Activated CD8-positive, alpha-beta memory T cell treated with anti-CD3 and anti-CD28 coated beads for 48 hours (primary cell): Measurements from ENCODE around the gene SH3RF3.

ENCODE experiments used
- DNase-seq, 3 experiments: peaks; one replicate each; pipeline ENCODE4 v3.0.0-alpha.2; 2020; ENCODE audit warnings: low read depth in 2 of 3, low spot score in 2 of 3

SH3RF3 gene

DNA sequence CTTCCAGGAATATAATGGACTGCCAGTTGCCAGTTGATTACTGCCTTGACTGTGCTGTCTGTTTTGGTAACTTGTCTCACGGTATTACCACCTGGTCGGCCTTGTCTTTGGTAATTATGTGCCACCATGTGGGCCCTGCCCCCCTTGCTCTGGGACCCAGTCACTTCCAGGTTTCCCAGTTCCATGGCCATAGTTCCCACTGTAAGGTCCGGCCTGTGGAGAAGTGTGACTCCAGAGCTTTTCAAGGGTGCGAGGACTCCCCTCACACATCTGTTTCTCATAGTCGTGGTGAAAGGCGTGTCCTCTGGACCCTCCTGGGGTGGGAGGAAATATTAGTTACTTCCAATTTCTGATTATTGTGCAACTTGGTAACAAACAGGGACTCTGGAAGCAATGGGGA, 334.2 kb downstream of the SH3RF3 start:
- no peak for DNase-seq

DNA sequence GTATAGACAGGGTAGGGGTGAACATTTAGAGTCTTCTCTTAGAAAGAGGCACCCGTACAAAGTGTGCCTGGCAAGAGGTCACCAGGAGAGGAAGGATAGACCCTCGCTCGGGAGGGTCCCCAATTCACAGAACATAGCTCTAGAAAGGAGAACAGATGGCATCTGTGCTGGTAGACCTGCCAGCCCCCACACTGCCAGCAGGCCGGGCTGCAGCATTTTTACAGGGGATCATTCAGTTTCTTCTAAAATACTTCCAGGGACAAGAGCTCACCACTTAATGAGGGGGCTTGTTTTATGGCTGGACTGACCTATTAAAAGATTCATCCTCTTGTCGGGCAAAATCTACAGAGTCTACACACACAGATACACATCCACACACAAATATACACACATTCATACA, 334.9 kb downstream of the SH3RF3 start:
- no peak for DNase-seq

DNA sequence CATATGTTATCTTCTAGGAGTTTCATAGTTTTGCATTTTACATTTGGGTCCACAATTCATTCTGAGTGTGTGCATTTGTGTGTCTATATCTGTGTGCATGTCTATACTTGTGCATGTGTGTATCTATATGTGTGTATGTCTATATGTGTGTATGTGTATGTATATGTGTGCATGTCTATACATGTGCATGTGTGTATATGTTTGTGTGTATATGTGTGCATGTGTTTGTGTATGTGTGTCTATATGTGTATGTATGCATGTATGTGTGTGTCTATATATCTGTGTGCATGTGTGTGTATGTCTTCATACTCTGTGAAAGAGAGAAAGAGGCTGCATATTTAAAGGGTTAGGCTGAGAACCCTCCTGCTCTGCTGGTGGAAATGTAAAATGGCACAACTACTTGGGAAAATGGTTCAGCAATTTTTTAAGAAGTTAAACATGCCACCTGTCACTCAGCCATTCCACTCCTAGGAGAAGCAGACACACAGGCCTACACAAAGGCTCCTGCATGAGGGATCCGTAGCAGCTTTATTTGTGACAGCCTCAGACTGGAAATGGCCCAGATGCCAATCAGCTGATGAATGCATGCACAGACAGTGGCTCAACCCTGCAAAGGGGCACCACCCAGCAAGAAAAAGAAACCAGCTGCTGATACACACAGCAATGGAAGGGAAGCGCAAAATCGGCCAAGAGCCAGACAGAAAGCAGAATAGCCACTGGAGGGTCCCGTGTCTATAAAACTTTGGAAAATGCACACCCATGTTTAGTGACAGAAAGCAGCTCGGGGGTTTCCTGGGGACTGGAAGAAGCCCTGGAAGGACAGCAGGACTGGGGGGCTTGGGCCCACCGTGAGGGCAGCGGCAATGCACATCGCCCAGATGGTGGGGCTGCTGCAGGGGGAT, 337.9 kb downstream of the SH3RF3 start:
- DNase-seq, result no peak

DNA sequence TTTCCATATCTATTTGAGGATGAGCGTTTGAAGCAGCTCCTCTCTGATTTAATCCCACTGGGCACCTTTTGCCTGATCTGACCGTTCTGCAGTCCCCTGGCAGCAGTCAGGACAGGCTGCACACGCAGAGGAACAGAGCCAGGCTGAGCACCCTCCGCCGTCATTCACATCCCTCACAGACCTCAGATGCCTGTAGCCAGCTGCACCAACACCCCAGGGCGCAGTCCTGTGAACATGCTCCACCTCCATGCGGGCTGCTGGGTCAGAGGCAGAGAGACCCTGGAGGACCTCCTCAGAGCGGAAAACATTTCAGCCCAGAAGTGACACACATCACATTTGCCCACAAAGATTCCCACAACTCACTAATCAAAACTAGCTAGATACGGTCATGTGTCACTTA, 338.7 kb downstream of the SH3RF3 start:
- DNase-seq, result no peak

DNA sequence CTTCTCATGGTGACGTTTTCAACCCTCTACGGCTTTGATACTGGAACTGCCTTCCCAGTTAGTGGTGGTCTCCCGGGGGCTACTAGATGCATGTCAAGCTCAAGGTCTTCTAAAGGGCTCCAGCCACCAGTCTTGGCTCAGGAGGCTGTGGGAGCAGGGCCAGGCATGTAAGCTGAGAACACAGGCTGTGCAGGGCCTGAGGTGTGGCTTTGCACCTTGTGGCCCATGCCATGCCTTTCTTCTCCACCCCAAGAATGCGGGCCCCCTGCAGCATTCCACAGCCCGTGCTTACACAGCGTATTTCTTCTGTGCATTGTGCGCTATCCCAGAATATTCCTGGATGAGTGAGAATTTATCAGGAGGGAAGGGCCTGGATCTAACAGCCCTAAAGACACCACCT, 339.9 kb downstream of the SH3RF3 start:
- DNase-seq, result no peak

DNA sequence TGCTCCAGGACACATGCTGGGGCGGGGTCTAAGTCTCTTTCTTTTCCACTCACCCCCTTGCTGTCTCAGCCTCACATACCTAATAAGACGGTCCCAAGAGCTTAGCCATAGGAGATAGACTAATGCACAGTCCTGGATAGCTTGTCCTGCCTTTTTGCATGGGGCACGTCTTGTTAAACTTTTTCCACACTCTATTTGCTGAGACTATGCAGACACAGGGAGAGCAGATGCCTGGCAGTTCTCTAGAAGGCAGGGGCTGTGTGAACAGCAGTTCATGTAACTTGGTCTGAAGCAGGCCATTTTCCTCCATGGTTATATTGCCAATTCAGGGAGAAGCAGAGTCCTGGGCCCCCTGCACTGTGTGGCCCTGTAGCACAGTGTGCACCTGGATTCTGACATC, 342.7 kb downstream of the SH3RF3 start:
- no peak for DNase-seq

DNA sequence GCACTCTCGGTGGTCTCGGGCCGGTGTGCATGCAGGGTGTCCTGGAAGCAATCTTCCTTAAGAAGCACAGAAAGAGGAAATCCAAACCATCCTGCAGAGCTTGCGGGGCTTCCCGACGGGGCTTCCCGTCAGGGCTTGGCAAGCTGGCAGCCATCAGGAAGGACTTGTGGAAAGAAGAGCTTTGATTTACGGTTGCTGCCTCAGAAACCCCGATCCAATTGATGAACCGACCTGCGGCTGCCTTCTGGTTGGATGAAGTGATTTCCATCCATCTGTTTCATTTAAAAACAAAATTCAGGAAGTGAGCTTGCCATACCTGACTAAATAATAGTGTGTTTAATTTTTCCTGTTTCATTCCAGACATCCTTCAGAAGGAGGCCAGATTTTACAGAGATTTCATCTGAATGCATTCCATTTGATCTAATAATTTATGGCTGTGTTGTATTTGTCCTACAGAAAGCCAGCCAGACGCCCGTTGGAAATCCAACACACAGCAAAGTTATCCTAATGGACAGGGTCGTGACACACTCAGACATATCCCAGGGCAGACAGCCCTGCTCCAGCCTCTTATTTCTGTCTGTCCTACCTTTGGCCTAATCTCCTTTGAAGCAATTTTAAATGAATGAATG, 343.4 kb downstream of the SH3RF3 start:
- no peak for DNase-seq

DNA sequence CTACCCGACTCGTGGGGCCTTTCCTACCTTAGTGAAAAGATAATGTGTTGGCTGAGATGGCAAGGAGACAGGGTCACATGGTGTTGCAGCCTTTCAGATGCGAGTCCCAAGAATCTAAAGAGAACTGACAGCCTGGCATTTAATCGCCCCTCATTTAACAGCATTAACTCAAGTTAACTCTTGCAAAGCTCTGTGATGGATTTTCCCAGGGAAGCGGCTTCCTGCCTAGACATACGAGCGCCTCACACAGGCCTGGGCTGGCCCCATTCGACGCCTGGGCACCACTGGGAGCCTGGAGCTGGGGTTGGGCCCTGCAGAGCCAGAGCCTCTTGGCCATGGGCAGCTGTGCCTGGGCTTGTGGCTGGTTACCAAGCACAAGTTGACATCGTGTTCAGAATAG, 344.0 kb downstream of the SH3RF3 start:
- no peak for DNase-seq

DNA sequence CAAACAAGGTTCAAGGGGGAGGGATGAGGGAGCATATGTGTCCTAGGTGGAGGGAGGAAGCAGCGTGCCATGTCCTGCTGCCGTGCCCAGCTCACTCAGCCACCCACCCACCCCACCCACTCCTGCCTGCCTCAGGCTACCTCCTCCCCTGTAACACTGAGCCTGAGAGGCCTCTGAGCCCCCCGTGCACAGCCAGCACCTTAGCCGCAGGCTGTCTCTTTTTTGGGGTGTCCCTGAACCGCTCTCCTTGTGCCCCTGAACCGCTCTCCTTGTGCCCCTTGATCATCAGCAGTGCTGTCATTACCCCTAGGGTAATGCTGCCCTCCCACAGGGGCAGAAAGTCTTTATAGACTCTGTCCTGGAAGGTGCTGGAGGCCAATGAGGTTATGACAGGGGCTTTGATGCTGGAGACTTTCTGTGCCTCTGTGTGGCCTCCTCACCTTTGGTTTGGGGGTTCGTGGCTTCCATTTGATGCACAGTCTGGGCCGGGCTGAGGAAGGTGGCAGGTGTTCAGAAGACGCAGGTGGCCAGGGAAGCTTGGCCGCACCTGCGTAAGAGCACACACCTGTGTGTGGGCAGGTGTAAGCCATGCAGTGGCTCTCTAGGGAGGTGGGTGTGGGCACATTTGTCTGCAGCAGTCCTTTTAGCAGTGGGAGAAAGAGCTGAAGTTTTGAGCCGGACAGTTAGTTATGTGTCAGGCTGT, 344.8 kb downstream of the SH3RF3 start:
- DNase-seq, result no peak

DNA sequence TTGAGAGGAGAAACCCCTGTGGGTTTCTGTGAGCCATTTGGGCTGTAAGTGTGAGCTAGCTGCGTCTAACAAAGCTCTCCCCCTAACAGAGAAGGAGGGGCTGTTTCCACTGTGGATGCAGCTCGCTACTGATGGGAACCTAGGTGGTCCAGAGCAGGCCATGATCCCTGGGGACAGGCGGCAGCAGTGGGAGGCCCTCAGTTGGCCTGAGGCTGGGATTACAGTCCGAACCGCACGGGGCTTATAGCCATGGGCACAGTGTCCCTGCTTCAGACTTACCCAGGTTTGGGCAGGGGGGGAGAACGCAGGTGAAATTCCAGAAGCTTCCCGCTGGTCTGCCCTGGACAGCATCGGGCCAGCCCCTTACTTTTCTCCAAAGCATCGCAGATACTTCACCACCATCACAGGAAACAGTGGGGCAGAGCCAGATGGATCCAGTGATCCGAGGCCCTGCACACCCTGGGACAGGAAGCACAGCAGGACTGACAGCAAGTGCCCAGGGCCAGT, 345.4 kb downstream of the SH3RF3 start:
- DNase-seq, result no peak

DNA sequence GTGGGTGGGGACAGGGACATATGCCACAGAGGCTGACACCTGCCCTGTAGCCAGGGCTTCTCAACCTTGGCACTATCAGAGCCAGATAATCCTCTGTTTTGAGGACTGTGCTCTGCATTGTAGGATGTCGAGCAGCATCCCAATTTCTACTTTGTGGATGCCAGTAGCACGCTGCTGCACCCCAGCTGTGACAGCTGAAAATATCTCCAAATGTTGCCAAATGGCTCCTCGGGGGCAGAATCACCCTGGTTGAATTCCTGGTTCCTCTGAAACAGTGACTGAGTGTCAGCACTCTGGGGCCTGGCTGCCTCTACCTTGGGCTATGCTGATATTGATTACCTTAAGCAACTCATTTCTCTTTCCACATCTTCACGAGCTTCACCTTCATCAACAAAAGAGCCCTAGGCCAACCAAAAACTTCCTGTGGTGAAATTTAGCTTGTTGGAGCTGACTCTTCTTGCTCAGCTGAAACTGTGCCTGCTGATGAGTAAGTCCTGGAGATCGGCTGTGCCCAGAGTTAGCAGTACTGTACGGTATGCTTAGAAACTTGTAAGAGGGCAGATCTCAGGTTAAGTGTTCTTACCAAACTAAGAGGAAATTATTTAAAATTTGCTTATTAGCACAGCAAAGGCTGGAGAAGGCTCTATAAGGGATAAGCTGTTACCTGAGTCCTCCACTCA, 346.7 kb downstream of the SH3RF3 start:
- DNase-seq, result no peak

DNA sequence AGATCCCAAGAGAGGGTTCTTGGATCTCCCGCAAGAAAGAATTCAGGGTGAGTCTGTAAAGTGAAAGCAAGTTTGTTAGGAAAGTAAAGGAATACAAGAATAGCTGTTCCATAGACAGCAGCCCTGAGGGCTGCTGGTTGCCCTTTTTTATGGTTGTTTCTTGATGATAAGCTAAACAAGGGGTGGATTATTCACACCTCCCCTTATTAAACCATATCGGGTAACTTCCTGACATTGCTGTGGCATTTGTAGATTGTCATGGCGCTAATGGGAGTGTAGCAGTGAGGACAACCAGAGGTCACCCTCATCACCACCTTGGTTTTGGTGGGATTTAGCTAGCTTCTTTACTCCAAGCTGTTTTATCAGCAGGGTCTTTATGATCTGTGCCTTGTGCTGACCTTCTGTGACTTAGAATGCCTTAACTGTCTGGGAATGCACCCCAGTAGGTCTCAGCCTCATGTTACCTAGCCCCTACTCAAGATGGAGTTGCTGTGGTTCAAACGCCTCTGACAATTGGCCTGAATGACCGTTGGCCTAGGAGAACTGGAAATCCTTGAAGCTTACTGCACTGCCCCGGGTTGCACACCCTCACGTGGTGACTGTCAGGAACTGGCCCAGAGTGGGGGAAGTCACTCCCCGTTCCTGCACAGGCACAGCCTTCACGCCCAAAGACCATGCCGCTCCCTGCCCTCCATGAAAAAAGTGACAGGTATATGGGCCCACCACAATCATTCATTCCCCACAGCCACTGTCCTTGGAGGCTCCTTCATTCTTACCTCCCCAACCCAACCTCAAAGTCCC, 347.8 kb downstream of the SH3RF3 start:
- DNase-seq, result no peak

DNA sequence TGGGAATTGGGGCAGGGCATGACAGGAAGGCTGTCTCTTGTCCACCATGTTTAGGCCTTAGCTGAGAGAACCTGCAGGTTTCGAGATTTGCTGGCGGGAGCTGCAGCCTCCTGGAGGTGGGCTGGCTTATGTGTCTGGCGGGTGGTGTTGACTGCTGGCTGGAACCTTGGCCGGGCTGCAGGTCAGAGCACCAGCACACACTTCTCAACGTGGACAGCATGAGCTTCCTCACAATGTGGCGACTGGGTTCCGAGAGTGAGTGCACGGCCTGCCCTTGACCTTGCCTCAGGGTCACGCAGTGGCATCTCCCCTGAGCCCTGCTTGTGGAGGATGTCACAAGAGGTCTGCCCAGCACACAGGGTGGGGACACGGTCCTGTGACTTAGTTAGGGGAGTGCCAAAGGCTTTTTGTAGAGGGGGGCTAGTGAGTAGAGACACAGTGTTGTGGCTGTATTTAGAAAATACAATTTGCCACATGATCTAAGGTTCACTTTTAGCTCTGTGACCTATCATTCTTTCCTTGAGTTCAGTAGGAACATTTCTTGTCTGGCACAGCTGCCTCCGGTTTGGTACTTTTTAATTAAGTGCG, 350.0 kb downstream of the SH3RF3 start:
- no peak for DNase-seq

DNA sequence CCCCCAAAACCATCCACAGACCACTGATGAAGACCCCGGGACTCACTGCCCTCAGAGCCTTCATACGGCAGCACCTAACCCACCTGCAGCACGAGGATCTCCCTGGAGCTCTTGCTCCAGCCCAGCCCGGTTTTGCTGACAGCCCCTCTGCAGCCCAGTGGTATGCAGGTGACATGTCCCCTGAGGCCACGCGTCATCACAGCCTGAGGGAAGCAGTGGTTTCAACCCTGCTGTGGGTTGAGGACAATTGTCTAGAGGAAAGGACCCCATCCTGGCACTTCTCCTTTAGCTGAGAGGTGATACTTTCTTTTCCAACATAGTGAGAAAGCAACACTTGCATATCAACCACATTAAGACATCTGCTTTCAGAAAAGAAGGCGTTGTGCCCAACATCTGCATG, 350.8 kb downstream of the SH3RF3 start:
- no peak for DNase-seq

DNA sequence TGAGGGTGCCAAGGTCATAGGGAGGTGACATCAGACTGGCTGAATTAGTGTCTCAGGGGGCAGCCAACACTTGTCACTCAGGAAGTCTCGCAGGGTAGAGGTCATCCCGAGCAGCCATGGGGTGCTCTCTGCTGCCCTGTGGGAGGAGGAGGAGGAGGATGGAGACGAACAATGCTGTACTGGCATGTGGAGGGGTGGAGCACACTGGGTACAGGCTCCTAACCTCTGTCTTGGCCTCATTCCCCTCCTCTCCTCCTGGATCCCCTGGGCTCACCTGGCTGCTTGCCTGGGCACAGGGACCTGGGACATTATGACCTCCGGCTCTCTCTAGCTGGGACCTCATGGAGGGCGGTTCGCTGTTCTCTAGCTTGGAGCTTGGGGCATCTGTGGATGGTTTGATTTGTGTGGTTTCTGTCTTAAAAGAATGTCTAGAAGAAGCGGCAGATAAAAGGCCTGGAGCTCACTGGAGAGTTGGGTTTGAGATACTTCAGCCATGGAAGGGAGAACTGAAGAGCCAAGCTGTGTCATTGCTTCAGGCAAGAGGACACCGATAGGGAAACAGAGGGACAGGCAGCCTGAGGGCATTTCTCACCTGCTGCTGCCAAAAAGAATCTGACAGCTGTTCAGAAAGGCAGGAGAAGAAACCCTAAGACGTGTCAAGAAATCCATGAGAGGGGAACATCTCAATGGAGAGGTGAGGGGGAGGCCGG, 351.6 kb downstream of the SH3RF3 start:
- no peak for DNase-seq

DNA sequence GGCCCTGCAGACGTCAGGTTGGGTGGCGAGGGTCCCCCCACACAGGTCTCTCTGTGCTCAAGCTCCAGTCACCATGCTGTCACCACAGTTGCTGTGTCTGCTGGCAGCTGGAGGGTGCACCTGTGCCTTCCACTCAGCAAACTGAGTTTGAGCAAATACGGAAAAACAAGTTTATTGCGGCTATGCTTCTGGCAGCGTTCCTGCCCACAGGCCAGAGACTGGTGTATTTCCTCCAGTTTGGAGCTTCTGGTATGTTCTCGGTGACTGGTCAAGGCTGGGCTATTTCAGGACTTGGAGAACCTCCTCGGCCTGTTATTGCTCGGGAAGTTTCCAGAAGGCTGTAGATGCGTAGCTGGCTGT, 352.2 kb downstream of the SH3RF3 start:
- DNase-seq, result no peak

DNA sequence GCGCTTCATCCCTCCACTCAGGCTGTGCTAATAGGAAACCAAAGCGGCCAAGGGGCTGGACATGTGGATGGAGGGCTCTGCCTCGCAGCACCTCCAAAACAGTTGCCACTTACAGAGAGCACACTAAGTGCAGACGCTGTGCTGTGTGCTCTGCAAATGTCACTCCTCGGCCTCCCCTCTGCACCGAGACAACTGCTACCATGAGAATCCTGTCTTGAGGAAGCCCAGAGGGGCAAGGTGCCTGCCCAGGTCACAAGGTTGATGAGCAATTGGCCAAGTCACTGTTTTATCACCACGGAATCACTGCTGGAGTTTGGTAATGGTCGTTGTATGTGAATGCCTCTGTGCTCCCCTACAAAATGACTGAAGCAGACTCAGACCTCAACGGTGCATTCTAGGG, 352.6 kb downstream of the SH3RF3 start:
- no peak for DNase-seq

DNA sequence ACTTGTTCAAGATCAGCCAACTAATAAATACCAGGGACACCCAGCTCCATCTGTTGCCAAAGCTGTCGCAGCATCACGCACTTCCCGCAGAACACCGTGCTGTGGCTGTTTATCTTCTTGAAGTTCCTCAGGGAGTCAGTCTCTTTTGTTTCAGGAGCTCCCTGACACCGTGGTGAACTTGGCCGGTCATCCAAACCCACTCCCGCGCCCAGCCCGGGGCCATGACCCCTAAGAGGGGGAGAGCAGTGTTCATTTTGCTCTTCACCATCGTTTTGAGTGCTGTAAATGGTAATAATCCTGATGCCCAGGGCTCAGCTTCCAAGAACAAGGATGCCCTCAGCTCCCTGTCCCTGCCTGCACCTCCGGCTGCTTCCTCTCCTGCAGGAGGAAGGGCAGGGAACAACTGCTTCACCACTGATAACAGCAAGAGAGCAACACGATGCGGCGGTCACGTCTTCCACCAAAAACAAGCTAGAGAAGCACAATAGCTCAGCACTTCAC, 353.4 kb downstream of the SH3RF3 start:
- no peak for DNase-seq

DNA sequence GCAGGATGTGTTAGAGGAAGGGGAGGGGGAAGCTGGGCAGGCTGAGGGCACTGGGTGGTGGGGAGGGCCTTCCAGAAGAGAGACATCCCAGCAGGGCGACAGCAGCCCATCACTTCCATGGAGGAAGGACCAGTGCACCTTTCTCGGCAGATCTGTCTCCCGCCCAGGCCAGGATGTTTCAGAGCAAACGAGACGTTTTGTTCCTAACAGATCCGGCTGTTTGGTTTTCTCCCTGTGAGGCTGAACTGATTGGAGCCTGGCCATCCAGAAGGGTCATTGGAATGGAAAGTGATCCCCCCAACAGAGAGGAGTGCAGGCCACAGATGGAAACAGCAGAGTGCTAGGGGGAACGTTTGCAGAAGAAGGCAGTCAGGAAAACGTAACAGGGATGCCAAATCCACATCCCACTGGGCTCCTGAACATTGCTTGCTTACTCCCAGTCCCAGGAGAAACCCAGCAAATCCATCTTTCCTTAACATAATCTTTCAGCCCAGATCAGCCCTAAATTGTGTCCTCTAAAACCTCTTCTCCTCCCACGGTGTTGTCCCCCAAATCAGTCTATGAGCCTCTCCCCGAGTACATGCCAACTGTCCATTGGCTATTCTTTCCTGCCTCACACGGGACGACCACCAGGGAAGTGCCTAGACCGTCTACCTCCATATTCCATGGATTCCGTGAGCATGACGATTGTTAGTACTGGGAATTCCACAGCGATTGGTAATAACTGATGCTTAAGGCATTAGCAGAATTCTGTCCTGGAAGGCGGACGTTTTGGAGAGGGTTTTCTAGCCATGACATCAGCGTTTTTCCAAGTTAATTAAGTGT, 357.9 kb downstream of the SH3RF3 start:
- DNase-seq, result no peak
